Erythroblast (primary cell): ENCODE data around the gene DVL3.
"Not testable (repeated sequence)": the region's sequence is repeated elsewhere in the genome, so short reads cannot be mapped to it uniquely, and the experiment has no call there.

ENCODE experiments used
- DNase-seq, 2 experiments: peaks; one replicate each; lab custom pipeline; 2025; lab: John Stamatoyannopoulos, UW
- GATA1 ChIP-seq: IDR thresholded peaks from 2 replicates; pipeline ENCODE4 v1.6.1; 2011; ENCODE audit warnings: low read depth, mild to moderate bottlenecking, control low read depth, low read length, moderate library complexity
- POLR2A ChIP-seq: IDR thresholded peaks from 2 replicates; pipeline ENCODE4 v1.6.1; 2011; ENCODE audit warnings: mild to moderate bottlenecking, low read length

Gene DVL3

DNA sequence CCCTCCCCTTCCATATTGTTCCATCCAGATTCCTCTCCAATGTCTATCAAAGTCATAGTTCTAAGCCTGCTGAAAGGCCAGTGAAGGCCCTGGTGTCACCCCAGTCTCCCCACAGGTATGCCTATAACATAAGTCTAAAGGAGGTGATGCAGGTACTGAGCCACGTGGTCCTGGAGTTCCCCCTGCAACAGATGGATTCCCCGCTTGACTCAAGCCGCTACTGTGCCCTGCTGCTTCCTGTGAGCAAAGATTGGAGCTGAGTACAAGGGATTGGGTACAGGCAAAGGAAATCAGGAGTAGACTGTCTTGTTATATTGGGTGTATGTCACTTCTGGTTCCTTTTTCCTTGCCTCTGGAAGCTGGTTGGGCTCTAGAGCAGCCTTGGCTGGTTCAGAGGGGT lies 11.8 kb upstream of the DVL3 start:
- no peak for TF ChIP-seq GATA1
- TF ChIP-seq POLR2A, result no peak
- no peak for DNase-seq

DNA sequence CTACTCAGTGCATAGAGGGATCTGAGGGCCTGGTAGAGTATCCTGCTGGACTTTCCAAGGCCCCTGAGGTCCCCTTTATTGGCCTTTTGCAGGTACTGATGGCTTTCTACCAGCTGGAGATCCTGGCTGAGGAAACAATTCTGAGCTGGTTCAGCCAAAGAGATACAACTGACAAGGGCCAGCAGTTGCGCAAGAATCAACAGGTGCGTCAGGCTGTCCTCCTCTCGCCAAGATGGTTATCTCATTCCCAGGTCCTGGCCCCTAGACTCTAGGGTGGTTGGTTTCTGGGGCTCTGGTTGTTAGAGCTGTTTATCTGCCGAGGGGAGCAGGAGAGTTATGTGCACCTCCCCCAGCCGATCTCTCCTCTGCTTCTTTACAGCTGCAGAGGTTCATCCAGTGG lies 10.7 kb upstream of the DVL3 start:
- DNase-seq, result no peak
- TF ChIP-seq POLR2A (no peak), GATA1 (no peak)

DNA sequence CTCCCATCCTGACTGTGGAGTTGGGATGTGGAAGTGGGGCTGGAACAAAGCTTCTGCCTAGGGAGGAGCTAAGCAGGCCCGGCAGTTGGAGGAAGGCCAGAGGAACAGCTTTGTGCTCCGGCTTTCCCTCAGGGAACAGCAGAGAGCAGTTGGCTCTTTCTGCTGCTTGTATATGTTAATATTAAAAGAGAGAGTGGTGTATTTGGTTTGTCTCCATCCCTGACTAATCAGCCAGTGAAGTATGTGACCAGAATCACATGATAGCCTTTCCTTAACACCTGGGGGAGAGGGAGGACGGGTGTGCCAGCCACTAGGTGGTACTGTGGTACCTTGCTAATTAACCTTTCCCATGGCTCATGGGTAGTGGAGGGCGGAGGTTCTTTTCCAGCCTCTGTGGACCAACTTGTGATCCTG lies 10.1 kb upstream of the DVL3 start:
- DNase-seq, result peak; percentile 41 to 66
- TF ChIP-seq GATA1 (no peak), POLR2A (no peak)

DNA sequence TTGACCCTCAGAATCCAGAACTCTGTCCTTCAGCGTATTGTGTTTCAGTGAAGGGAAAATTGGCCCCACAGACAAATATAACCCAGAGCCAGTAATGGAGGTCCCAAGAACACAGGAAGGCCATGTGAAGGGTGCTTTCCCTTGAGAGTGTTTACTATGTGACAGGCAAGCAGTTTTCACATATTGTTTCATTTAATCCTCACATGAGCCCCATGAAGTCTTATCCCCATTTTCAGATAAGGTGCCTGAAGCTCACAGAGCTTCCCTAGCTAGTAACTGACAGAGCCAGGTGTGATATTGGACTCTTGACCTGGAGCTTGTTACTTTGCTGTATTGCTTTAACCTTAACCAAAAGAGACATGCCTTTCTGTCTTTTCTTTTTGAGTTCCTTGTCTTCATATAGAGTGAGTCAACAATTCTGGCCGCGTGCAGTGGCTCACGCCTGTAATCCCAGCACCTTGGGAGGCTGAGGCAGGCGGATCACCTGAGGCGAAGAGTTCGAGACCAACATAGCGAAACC lies 9.4 kb upstream of the DVL3 start:
- TF ChIP-seq GATA1, result no peak
- DNase-seq, result no peak

DNA sequence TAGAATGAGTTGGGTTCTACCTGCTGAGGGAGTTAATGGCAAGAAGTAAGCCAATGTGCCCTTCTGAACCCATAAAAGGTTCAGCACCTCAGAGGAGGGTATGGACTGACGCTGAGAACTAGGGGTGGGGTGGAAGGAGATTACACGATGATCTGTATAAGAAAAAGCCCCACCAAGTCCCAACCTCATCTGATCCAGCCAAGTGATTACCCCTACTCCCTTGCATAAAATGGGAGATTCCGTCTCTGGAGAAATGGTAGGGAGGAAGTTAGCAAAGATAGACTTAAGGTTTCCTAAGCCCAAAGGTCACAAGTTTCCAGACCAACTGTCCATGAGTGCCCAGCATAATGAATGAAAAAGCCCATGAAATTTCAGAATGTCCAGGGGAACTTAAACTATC lies 7.1 kb upstream of the DVL3 start:
- no peak for DNase-seq
- TF ChIP-seq GATA1 (no peak), POLR2A (no peak)

DNA sequence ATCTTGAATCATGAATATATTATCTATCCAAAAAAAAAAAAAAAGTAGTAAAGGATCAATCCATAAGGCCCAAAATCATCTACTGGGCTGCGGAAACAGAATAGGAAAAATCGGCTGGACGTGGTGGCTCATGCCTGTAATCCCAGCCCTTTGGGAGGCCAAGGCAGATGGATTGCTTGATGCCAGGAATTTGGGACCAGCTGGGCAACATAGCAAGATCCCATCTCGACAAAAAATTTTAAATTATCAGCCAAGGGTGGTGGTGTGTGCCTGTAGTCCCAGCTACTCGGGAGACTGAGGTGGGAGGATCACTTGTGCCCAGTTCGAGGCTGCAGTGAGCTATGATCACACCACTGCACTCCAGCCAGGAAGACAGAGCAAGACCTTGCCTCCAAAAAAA lies 6.1 kb upstream of the DVL3 start:
- no peak for DNase-seq
- TF ChIP-seq GATA1 (no peak), POLR2A (no peak)

DNA sequence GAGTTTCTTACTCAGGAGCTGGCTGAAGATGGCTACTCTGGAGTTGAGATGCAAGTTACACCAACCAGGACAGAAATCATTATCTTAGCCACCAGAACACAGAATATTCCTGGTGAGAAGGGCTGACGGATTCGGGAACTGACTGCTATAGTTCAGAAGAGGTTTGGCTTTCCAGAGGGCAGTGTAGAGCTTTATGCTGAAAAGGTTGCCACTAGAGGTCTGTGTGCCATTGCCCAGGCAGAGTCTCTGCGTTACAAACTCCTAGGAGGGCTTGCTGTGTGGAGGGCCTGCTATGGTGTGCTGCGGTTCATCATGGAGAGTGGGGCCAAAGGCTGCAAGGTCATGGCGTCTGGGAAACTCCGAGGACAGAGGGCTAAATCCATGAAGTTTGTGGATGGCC lies 5.4 kb upstream of the DVL3 start:
- DNase-seq, result not testable (repeated sequence)

DNA sequence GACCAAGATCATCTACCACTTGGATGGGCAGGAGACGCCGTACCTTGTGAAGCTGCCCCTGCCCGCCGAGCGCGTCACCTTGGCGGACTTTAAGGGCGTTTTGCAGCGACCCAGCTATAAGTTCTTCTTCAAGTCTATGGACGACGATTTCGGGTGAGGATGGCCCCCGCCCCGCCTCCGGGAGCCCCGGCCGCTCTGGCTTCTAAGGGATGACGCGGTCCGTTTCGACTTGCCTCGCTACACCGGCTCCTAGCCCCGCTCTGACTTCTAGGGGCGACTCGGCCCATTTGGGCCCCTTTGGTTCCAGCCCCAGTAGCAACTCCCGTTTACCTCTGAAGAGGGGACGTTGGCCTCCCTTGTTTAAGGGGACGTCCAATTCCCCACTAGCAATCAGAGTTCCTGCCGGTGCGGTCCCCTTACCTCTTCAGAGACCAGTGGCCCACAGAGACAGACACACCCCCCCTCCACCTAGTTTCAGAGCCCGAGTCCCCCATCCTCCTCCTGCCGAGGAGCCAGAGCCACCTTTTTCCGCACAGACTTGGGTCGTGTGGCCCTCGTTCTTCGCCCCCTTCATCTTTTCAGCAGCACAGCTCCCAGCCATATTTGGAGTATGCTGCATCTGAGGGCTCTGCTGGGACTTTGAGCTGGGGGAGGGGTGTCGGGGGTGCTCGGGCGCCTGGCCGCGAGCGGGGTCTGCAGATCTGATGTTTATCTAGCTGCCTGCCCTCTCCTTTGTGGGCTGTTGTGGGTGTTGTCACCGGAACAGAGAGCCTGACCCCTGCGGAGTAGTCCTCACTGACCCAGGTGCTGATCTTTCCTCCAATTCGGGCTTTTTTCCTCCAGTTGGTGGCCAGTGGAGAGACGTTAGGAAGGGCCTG lies 706 bp downstream of the DVL3 start:
- DNase-seq, result peak; percentile 77 to 87

DNA sequence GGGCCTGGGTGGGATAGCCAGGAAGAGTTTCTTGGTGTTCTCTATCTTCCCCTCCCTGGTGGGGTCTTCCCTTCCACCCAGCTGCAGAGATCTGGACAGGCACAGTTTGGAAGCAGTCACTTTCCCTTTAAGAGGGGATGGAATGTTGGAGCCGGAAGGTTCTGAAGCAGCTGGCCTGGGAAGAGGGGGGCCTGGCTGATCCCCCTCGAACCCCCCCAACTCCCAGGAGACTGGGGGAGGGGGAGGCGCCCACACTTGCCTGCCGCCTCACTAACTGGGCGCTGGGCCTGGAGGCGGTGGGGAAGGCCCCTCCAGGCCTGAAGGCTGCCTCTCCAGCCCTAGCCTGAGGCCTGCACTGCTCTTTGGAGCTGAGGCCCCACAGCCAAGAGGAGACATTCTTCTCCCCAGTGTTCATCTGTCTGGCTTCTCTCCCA lies 1.4 kb downstream of the DVL3 start:
- TF ChIP-seq POLR2A (no peak), GATA1 (no peak)

More for the DNA sequence above, 706 bp downstream of the DVL3 start:
- TF ChIP-seq GATA1 (no peak), POLR2A (no peak)

DNA sequence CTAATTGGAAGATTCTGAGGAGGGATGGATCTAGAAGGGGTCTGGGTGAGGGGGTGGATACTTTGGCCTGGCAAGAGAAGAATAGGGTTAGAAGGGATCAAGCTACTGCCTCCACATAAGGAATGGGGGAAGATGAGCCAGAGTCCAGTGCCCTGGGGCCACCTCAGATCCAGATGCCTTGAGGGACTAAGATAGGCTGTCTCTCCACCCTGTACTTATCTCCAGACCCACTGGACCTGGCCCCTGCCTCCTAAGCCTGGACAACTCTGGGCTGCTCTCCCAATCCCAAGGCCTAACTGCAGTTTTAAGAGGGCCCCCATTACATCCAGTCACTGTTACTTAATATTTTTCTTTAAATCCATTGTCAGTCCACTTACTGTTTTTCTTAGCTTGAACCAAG lies 2.0 kb downstream of the DVL3 start:
- no peak for TF ChIP-seq GATA1
- TF ChIP-seq POLR2A, result no peak
- peak; percentile 54 to 66 for DNase-seq

More for the DNA sequence above, 1.4 kb downstream of the DVL3 start:
- no peak for DNase-seq

DNA sequence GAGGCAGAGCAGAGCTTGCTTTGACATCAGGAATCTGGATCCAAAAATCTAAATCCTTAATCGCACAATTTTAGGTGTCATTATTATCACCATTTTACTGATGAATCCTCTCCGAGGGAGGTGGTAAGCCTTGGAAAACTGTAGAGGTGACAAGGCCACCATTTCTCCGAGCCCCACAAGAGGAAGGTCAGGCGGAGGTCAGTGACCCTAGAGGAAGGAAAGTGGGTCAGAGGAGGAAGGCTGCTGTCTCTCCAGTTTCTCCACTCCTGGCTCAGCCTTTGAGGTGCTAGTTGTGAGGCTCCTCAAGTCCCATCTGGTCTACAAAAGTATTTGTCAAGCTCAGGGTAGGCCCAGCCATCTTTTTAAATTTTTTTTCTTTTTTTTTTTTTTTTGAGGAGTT lies 3.2 kb downstream of the DVL3 start:
- TF ChIP-seq GATA1 (no peak), POLR2A (no peak)
- no peak for DNase-seq

DNA sequence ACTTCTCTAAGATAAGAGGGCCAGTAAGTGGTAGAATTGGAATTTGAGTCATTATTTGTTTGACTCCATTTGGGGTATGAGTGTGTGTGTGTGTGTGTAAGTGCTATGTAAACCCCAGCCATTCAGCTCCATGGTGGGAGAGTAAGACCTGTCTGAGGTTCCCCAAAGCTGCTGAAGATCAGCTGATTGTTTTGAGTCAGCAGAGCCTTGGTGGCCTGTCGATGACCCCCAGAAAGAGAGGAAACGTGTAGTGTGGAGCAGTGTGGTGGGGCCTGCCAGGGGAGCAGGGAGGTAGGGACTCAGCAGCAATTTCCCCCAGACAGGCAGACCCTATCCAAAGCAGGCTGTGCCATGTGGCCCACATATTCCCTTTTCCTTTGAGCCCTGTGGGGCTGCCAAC lies 5.3 kb downstream of the DVL3 start:
- no peak for DNase-seq
- TF ChIP-seq POLR2A, result no peak
- no peak for TF ChIP-seq GATA1

DNA sequence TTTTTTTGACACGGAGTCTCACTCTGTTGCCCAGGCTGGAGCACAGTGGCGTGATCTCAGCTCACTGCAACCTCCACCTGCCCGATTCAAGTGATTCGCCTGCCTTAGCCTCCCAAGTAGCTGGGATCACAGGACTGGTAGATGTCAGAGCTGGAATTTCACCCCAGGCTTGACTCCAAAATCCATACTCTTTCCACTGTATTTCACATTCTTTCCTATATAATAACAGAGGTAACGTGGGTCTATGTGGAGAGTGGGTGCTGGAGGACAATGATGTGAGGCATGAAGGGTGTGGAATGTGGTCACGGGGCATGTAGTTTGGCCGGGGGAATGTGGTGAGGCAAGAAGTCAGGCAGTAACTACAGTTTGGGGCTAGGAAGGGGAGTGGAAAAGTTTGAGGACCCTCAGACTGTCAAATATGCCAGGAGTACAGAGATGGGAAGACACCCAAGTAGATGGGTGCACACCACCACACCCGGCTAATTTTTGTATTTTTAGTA lies 7.4 kb downstream of the DVL3 start:
- not testable (repeated sequence) for DNase-seq

DNA sequence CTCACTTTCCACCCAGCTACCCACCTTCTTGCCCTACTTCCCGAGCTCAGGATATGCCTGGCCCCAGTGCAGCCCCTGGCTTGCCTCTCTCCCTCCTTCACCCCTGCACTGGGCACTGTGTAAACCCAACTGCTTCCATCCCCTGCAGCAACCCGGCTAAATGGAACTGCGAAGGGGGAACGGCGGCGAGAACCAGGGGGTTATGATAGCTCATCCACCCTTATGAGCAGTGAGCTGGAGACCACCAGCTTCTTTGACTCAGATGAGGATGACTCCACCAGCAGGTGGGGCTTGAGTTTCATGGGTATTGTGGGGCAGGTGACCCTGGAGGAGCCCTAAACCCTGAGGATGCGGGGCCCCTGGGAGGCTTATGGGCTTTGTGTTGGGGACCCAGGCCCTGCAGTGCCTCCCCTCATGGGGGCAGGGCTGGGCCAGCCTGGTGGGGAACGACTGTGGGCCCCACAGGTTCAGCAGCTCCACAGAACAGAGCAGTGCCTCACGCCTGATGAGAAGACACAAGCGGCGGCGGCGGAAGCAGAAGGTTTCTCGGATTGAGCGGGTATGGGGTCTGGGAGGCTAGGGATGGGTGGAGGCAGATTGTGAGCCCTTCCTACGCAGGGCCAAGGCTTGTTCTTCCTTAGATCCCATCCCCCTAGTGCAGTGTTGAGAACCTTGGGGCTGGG lies 9.6 kb downstream of the DVL3 start:
- TF ChIP-seq POLR2A, result no peak
- DNase-seq, result no peak

DNA sequence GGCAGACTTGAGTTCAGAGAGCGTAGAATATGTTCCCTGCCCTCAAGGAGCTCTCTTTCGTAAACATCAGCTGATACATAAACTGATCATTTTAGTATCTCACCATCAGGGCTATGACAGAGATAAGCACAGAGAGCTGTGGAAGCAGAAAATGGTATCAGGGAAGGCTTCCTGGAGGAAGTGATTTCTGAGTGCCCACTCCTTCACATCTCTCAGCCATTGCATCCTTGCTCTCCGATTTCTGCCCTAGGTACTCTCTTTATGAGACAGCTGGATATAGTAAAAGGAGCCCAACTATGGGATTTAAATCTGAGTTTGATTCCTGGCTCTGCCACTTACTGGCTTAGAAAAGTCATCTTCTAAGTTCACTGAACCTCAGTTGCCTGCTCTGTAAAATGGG lies 10.4 kb downstream of the DVL3 start:
- TF ChIP-seq POLR2A (no peak), GATA1 (no peak)
- no peak for DNase-seq
